Fibroblast of peridontal ligament (primary cell): ENCODE results near the gene PKM.
A peak's percentile ranks its signal among the peaks of the same experiment; 100 is the strongest.

Experiments used
- DNase-seq: peaks from one replicate; pipeline ENCODE4 v3.0.0-alpha.2; 2010; ENCODE audit errors: extremely low read depth

Gene PKM

DNA sequence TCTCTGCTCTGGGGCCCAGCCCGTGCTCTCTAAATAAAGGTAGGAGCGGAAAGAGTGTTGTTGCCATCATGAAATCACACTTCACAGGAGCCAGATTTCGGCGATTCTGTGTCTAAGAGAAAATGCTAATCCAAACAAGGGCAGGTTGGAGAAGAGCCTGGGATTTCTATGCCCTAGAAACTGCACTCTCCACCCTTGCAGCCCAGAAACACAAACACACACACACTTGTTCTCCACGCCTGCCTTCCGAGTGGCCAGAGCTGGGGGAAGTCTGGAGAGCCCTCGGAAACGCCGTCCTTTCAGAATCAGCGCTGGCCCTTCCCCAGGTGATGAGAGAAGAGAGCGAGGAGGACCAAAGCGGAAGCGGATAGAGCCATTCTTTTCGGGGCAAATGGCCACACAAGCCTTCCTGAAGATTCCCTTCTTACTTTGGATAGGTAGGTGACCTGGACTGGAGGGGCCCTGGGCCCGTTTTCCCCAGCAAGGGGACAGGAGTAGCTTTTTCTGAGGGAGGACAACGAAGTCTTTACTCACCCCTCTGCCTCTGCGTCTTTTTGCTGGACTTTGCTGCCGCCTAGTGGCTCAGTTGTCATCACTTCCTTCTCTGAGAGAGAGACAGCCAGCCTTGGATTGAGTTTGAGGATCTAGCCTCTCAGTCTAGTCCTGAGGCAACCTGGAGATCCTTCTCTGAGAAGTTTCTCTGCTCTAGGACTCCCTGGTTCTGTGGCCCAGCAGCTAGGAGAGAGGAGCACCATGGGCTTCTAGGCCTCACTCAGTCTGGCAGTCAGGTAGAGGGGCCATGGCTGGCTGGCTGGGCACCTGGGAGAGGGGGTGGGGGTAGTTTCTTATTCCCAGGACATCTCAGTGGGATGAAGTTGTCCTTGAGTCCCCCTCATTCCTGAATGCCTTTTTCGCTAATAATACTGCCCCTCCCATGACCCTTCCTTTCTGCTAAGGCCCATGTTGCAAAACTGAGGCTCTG lies 75.1 kb downstream of the PKM start:
- DNase-seq, result peak; percentile 85

DNA sequence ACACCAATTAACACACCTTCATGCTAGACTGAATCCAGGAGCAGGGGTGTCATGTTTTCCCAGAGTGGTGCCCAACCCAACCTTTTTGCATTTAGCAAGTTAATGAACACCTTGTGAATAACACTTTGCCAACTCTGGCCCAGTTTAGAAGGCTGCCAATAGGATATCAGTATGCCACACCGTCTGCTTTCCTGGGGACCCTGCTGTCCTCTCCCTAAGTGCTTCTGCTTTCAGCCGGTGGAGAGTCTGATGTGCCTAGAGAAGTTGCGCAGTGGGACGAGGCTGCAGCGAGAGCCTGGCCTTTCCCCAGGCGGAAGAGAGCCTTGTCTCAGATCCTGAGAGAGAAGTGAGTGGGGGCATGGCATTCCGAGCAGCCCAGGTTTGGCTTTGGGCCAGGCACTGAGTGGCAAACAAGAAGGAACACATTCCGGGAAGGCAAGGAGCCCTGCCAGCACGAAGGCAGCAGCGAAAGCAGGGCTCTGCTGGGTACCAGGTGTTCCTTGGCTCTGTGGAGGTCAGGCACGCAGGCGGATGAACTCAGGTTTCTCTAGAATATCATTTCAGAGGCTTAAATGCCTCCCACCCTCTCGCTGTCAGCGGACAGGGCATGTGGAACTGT lies 75.9 kb downstream of the PKM start:
- peak; percentile 18 for DNase-seq

DNA sequence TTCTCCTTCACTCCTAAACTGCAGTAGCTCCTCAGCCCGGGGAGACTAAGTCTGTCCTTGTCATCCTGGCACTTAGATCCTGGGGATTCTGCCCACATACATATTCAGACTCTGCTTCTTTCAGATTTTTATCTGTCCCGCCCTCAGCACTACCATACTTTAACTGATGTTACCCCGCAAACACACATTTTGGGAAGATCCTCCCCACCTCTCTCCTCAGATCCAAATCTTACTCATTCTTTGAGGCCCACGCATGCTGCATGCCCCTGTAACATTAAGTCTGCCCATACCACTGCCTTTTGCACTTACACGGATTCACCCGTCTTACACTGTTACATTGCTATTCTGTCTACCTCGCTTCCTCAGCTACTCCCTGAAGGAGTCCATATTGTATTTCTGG lies 76.7 kb downstream of the PKM start:
- no peak for DNase-seq

DNA sequence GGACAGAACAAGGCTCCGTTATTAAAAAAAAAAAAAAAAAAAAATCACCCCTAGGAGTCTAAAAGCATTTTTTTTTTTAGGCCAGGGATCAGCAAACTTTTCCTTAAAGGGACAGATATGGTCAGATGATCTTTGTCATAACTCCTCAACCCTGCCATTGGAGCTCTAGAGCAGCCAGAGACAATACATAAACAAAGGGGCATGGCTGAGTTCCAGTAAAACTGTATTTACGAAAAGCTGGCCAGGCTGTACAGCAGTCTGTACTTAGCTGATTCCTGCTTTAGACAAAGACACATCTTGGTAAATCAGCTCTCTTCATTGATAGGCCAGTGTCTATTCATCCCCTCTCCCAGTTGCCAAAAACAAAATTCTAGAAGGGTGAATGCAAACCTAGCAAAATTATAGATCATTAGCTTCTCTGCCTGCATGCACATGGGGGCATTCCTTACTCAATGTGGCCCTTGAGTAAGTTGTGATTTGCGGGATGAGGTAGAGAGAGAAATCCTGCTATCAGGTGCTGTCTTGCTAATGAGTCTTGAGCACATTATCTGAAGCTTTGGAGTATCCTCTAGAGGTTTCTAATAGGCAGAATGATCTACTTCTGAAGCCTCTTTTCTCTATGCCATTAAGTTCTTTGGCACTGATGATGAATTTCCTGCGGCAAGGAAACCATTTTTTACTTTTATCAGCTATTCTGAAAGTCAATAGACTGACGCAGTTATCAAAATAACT lies 77.6 kb downstream of the PKM start:
- peak; percentile 51 for DNase-seq
